H1 (cell line): Measurements from ENCODE around the gene ARHGAP6. TPM values are rescaled to one million over a fixed set of nuclear protein-coding genes. Genes with fewer than 3 reads are reported as not detected.

ENCODE experiments used
- CBX8 ChIP-seq: fragments of 300-800, 300-1000 bp; sonication (generic); IDR thresholded peaks from 2 replicates; pipeline ENCODE4 v1.7.1; 2016; ENCODE audit warnings: low read depth, low read length, borderline replicate concordance
- CREB1 ChIP-seq: IDR thresholded peaks from 2 replicates; pipeline ENCODE4 v1.6.1; 2012; ENCODE audit warnings: inconsistent platforms
- GTF2F1 ChIP-seq: IDR thresholded peaks from 2 replicates; pipeline ENCODE4 v1.6.1; 2012; ENCODE audit warnings: low read depth, low read length, improper control_type of control experiment, borderline replicate concordance
- JUN ChIP-seq: IDR thresholded peaks from 2 replicates; pipeline ENCODE4 v1.6.1; 2011; ENCODE audit warnings: low read depth, mild to moderate bottlenecking, improper control_type of control experiment, low read length
- KDM5A ChIP-seq: fragments of 200-600 bp; IDR thresholded peaks from 2 replicates; pipeline ENCODE4 v1.7.1; 2012; ENCODE audit warnings: mild to moderate bottlenecking, low read length, inconsistent platforms, mixed read lengths
- MAX ChIP-seq: IDR thresholded peaks from 2 replicates; pipeline ENCODE4 v1.6.1; 2012; ENCODE audit warnings: inconsistent platforms
- RXRA ChIP-seq: IDR thresholded peaks from 2 replicates; pipeline ENCODE4 v1.6.1; 2011; ENCODE audit warnings: low read depth, mild to moderate bottlenecking, low read length, moderate library complexity; ENCODE audit not compliant: insufficient read depth
- YY1 ChIP-seq: IDR thresholded peaks from 2 replicates; pipeline ENCODE4 v1.6.1; 2011; ENCODE audit warnings: low read depth, mild to moderate bottlenecking, low read length
- polyA plus RNA-seq, 7 experiments: library from polyadenylated mRNA; depleted of rRNA in 3 of 7; stranded (reverse) in 5 of 7; unstranded in 2 of 7; fragments of >200 nt in 5 of 7; fragments of 200-250 nt in 2 of 7; gene quantifications; 1 replicate in 5 of 7; 2 replicates in 1 of 7; 4 replicates in 1 of 7; pipeline versions ENCODE4 v1.2.1 to v1.2.3, GENCODE V29; 2011 to 2013; ENCODE audit warnings: missing spikeins in 2 of 7, mixed read lengths in 2 of 7
- total RNA-seq: library from RNA; stranded (reverse); fragmentation: NEBNext Ultra II Directional; extraction: Animal tissue kit (Norgen Biotek cat#: 25700); gene quantifications from 2 replicates; pipeline ENCODE4 v1.2.1, GENCODE V29; 2021
- TF ChIP-seq, protein P1 (sequence below), 3 experiments: IDR thresholded peaks; 1 replicate in 2 of 3; 2 replicates in 1 of 3; pipeline versions ENCODE4 v1.5.1 to v1.6.1; 2011; ENCODE audit warnings: low read length in 3 of 3, mild to moderate bottlenecking in 3 of 3, inconsistent platforms in 2 of 3, low read depth in 1 of 3, moderate library complexity in 1 of 3; ENCODE audit not compliant: insufficient read depth in 1 of 3; ENCODE audit errors: control extremely low read depth in 1 of 3

ARHGAP6 gene
- total and polyA plus RNA-seq, 2 of the 8 experiments (the other 6 are each of a cell fraction or from before 2014, with no cell fraction given): 0.35 to 0.82 TPM

GRCh38 chrX:11535156-11535919 is 130.4 kb downstream of the ARHGAP6 start (continued):
- TF ChIP-seq, protein P1, sequence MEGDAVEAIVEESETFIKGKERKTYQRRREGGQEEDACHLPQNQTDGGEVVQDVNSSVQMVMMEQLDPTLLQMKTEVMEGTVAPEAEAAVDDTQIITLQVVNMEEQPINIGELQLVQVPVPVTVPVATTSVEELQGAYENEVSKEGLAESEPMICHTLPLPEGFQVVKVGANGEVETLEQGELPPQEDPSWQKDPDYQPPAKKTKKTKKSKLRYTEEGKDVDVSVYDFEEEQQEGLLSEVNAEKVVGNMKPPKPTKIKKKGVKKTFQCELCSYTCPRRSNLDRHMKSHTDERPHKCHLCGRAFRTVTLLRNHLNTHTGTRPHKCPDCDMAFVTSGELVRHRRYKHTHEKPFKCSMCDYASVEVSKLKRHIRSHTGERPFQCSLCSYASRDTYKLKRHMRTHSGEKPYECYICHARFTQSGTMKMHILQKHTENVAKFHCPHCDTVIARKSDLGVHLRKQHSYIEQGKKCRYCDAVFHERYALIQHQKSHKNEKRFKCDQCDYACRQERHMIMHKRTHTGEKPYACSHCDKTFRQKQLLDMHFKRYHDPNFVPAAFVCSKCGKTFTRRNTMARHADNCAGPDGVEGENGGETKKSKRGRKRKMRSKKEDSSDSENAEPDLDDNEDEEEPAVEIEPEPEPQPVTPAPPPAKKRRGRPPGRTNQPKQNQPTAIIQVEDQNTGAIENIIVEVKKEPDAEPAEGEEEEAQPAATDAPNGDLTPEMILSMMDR (IDR thresholded peaks at IDR 0.05; ENCODE audit: control extremely low read depth in 1 of 3, insufficient read depth in 1 of 3, low read depth in 1 of 3, low read length in 3 of 3): no peak
- TF ChIP-seq JUN (no peak), YY1 (no peak), CREB1 (no peak), GTF2F1 (no peak), MAX (no peak), KDM5A (no peak), CBX8 (no peak), RXRA (no peak)
